HG03520 (cell line): ENCODE results near the gene KCNJ4.
"Not testable (repeated sequence)": the region's sequence is repeated elsewhere in the genome, so short reads cannot be mapped to it uniquely, and the experiment has no call there.

Experiments used
- ATAC-seq: cut with Tn5 transposase; IDR thresholded peaks from one replicate; pipeline ENCODE4 v1.9.1; 2021; ENCODE audit warnings: mild to moderate bottlenecking, moderate library complexity; ENCODE audit not compliant: unreplicated experiment

The KCNJ4 gene

DNA sequence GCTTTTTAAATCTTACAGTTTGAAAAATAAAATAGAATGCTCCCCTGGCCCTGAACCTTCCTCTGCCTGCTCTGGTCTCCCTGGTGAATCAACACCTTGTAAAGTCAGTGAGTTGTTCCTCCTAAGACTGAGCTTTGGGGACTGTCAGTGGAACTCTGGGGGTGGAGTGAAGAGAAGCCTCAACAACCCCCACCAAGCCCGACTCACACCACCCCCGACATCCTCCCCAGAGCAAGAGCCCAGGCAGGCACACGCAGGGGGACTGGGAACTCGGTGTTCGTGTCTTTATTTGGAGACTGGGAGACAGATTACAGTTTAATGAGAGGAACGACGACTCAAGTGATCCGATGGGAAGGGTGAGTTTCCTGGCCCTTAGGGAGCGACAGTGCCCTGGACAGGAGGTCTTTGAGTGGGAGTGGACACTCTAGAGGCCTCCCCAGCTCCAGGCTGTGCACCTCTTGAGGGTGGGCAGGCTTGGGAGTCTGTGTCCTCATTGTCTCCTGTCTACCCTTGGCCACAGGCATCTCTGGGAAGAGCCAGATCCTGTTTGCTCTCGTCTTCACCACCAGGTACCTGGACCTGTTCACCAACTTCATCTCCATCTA, 19.1 kb upstream of the KCNJ4 start:
- ATAC-seq: no peak

- ATAC-seq: no peak
Measured at GRCh38 chr22:38471237-38471636, 16.2 kb upstream of the KCNJ4 start.

DNA sequence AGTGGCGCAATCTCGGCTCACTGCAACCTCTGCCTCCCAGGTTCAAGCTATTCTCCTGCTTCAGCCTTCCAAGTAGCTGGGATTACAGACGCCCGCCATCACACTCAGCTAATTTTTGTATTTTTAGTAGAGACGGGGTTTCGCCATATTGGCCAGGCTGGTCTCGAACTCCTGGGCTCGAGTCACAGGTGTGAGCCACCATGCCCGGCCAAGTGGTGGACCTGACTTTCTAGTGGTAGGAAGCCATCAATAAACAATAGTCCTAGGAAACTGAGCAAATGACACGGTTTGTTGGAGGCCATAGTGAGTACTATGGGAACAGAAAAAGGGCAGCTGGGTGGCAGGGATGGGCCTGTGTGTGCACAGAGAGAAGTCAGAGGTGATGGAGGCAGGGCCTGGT, 15.2 kb upstream of the KCNJ4 start:
- not testable (repeated sequence) for ATAC-seq

DNA sequence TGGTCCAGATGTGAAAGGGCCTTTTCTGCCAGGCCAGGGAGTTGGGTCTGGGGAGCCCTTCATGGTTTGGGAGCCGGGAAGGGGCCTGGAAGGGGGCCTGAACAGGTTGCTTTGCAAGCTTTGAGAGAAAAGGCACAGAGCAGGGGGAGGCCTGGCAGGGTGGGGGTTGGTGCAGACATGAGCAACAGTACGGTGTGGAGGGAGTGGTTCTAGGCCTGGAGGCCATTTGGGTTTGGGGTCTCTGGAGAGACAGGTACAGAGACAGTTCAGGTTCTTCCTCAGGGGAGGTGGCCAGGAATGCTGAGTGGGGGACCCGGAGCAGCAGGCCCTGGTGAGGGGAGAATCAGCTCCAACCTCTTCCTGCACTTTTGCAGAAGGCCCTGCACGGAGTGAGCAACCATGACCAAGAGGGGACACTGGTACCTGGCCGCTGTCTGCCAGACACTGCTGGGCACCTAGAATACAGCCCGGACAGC, 14.3 kb upstream of the KCNJ4 start:
- no peak for ATAC-seq

- no peak for ATAC-seq
Measured at GRCh38 chr22:38468443-38469305, 13.7 kb upstream of the KCNJ4 start.

DNA sequence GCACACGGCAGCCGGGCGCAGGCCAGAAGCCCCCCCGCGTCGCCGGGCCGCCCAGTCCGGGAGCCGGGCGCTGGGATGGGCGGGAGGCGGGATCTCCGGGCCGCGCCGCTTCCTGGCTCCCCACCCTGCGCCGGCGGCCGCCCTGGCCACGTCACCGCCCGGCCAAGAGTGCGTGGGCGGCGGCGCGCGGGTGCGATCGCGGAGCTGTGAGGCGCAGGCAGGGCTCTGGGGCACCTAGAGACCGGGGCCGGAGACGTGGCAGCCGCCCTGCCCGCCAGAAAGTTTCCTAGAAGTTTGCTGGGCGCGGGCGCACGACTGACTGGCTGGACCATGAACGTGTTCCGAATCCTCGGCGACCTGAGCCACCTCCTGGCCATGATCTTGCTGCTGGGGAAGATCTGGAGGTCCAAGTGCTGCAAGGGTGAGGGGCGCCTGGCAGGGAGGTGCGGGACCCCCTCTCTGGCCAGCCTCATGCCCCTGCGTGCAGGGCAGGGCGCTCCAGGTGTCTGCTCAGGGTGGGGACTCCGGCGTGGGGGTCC, 13.0 kb upstream of the KCNJ4 start, which contains the start of gene KDELR3:
Gene KDELR3, plus strand, starts transcription at position 193 of the 539 bp plus-strand sequence. Its CDS starts 138 bp downstream, at position 331.
- ATAC-seq: no peak

DNA sequence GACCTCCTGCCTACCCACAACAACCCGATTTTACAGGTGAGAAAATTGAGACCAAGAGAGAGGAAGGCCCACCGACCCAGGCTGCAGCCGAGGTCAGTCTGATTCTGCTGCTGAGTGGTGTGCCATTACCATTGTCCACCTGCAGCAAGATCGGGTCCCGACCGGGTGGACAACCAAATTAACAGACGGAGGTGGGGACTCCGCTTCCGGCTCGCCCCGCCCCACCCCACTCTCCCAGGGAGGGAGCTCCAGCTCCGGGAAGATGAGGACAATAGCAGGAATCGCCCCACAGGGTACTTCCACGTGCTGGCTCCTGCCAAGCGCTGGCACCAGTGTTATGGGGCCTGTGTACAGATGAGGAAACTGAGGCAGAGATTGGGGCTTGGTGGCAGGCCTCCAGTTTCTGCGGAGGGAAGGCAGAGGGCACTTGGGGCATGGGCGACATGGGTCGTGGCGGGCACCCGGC, 12.5 kb upstream of the KCNJ4 start:
- no peak for ATAC-seq

DNA sequence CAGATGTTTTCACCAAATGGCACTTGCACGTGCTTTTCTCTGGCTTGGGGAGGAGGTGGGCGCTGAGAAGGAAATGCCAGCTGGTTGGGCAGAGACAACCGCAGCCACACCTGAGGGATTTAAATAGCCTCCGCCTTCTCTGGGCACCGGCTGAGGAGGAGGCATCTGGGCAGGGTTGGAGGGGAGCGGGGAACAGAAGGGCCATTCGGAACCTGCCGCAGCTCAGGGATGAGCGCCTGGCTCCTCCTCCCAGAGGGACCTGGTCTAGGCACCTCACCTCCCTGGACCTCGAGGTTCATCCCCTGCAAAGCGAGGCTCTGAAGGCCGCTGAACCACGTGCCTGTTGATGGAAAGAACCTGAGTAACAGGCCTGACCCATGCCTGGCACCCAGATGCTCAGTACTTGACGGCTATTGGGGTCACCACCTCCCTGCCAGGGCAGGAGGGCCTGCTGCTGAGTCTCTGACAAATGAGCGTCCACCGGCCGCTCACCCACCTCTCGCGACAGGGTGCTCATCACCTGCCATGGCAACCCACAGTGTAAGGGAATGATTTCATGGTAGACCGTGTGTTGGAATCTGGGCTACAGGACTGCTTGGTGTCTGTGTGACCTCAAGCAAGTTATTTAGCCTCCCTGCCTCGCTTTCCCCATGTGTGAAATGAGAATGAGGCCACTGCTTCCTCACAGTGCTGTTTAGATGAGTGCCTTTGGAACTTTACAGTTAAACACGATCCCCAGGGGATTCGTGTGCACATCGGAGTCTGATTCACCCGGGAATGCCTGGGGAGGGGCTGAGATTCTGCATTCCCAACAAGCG, 10.9 kb upstream of the KCNJ4 start:
- no peak for ATAC-seq

- ATAC-seq: no peak
Measured at GRCh38 chr22:38464992-38465672, 10.1 kb upstream of the KCNJ4 start.

GRCh38 chr22:38462960-38463784, 8.2 kb upstream of the KCNJ4 start:
- ATAC-seq: no peak

DNA sequence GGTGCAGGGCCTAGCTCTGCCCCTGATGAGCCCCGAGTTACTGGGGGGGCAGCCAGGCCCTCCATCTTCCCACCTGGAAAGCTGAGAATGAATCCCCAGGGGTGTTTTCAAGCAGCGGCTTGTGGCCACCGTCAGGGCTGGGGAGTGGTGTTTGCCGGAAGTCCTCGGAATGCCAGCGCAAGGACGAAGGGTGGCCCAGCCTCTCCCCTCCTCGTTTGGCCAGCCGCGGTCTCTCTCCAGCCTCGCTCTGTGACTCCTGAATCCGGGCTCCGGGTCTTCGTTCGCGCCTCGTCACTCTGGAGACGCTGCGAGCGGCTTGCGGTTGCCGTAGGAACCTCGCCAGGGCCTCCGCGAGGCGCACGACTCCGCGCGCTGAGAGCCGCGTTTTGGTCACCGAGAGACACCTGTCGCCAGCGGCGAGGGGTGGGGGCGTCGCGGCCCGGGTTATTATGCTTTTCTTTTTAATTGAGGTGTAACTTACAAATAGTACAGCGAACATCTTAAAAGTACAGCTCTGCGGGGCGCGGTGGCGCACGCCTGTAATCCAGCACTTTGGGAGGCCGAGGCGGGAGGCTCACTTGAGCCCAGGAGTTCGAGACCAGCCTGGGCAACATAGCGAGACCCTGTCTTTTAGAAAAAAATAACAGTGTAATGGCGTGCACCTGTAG, 6.5 kb upstream of the KCNJ4 start:
- no peak for ATAC-seq

DNA sequence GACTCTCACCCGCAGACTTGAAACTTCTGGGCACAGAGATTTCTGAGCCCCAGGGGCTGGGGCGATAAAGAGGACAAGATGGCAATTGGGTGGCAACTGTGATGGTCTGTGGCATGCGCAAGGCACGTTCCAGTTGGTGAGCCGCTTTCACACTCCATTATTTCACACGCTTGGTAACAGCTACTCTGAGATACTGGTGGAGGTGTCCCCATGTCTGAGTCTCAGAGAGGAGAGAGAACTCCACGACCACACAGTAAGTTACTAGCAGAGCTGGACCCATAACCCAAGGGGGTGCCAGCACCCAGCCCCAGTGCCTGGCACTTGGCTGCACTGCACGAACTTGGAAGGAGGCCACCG, 6.0 kb upstream of the KCNJ4 start:
- ATAC-seq: no peak

GRCh38 chr22:38460426-38460840, 5.4 kb upstream of the KCNJ4 start:
- ATAC-seq: no peak

DNA sequence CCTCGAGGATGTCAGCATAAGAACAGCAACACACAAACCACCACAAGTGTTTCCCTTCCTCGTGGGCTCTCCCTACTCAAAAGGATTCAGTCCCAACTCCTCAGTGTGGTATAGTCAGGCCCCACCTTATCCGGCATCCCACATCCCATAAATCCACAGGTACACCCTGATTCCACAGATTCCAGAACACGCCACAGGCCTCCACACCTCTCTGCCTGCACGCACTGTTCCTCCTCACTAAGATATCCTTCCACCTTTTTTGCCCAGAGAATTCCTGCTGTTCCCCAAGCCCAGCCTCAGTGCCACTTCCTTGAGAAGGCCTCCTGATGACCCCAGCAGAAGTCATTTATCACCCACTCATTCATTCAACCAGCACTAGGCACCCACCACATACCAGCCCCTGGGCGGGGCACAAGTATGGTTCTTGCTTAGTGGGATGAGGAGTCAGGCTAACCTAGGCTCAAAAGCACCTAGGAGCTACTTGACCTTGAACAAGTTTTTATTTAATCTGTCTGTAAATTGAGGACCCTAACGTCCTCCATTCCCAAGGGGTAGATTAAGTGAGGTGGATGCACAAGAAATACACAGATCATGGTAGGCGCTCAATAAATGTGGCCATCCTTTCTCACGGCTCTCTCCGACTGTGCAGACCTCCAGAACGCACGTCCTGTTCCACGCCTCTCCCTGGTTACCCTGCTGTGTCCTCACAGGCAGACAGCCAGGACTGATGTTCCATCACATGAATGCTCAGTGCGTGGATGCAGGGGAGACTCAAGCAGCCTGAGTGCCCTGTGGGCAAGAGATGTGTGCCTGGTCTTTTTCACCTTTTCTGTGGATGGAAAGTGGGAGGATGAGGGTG, 2.1 kb upstream of the KCNJ4 start:
- no peak for ATAC-seq

GRCh38 chr22:38456272-38456835, 1.4 kb upstream of the KCNJ4 start:
- ATAC-seq: no peak

GRCh38 chr22:38455530-38456271, 702 bp upstream of the KCNJ4 start:
- no peak for ATAC-seq
